ENCODE measurements around the gene SKA3.

DNA sequence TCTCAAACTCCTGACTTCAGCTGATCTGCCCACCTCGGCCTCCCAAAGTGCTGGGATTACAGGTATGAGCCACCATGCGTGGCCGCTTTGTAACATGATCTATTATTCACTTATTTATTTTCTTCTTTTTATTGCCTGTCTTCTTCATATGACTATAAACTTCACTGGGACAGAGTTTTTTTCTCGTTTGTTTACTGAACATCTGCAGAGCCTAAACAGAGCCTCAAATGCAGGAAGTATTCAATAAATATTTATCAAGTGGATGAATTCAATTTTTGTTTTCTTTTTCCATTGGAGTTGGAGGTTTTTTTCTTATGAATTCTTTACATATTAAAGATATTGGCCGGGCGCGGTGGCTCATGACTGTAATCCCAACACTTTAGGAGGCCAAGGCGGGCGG is 54.7 kb downstream of the SKA3 start:
- TF ChIP-seq, protein P1, sequence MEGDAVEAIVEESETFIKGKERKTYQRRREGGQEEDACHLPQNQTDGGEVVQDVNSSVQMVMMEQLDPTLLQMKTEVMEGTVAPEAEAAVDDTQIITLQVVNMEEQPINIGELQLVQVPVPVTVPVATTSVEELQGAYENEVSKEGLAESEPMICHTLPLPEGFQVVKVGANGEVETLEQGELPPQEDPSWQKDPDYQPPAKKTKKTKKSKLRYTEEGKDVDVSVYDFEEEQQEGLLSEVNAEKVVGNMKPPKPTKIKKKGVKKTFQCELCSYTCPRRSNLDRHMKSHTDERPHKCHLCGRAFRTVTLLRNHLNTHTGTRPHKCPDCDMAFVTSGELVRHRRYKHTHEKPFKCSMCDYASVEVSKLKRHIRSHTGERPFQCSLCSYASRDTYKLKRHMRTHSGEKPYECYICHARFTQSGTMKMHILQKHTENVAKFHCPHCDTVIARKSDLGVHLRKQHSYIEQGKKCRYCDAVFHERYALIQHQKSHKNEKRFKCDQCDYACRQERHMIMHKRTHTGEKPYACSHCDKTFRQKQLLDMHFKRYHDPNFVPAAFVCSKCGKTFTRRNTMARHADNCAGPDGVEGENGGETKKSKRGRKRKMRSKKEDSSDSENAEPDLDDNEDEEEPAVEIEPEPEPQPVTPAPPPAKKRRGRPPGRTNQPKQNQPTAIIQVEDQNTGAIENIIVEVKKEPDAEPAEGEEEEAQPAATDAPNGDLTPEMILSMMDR (conservative IDR thresholded peaks at IDR 0.05; ENCODE audit: low read depth, low read length), result no peak
- no peak for TF ChIP-seq EZH2 (IDR thresholded peaks at IDR 0.05; ENCODE audit: borderline replicate concordance, low read depth, low read length, poor library complexity, severe bottlenecking)
